ENCODE data around the gene NBR1.

The NBR1 gene

DNA sequence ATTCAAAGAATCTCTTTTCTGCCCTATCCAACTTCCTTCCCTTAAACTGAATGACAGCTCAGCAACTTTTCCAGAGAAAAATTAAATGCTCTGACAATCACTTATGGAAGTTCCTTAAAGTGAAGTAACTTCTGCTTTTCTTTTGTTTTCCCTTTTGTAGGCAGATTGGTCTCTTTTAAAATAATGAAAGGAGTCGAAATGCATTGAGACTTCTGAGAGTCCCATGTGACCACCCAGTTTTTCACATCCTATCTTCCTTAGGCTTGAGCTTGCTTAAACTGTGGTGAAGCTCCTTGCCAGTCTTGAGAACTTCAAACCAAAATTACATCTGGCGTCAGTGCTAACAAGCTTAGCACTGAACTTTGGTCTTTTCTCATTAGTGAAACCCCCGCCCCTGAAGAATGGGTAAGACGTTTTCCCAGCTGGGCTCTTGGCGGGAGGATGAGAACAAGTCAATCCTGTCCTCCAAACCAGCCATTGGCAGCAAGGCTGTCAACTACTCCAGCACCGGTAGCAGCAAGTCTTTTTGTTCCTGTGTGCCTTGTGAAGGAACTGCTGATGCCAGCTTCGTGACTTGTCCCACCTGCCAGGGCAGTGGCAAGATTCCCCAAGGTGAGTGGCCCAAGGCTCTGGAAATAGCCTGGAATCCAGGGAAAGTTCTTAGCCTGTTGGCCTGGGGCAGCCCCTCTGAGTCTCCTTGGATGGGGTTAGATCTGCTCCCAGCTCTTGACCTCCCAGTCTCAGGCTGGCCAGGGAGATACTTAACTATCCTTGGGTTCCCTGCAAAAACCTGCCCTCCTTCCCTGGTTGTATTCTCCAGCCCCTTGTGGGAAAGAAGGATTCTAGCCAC lies 41.9 kb downstream of the NBR1 start:
- H3K9me3 ChIP-seq (ENCODE audit: control insufficient read depth in 5 of 5, low read length in 5 of 5), result no peaks in the 10 kb centered on the region
- peak overlapping the region in 4 of 5 donors; percentile 81 to 93 (median 92) for H3K9ac ChIP-seq (ENCODE audit: low read length in 5 of 5)
- H3K4me3 ChIP-seq (ENCODE audit: low read depth in 1 of 5, low read length in 5 of 5), result peak overlapping the region; percentile 77 to 86 (median 81)
- H3K27ac ChIP-seq (ENCODE audit: low read depth, low read length), result peak overlapping the region; percentile 45
- peaks cover 15 to 55% (median 38%) of the 10 kb centered on the region in 5 donors for H3K36me3 ChIP-seq (ENCODE audit: control insufficient read depth in 5 of 5, insufficient read depth in 5 of 5, low read length in 5 of 5)
- no peaks in the 10 kb centered on the region for H3K27me3 ChIP-seq (ENCODE audit: control insufficient read depth in 5 of 5, insufficient read depth in 4 of 5, low read length in 5 of 5)
- H3K4me1 ChIP-seq (ENCODE audit: control insufficient read depth in 5 of 5, insufficient read depth in 5 of 5, low read length in 5 of 5), result peaks cover 5 to 31% (median 20%) of the 10 kb centered on the region in 5 donors

GRCh38 chr17:43213545-43213944 lies 42.5 kb downstream of the NBR1 start:
- Histone ChIP-seq H3K9me3 (ENCODE audit: control insufficient read depth in 5 of 5, low read length in 5 of 5) (no peaks in the 10 kb centered on the region), H3K36me3 (ENCODE audit: control insufficient read depth in 5 of 5, insufficient read depth in 5 of 5, low read length in 5 of 5) (peaks cover 9 to 48% (median 32%) of the 10 kb centered on the region in 5 donors), H3K27ac (ENCODE audit: low read depth, low read length) (no peak overlapping the region), H3K9ac (ENCODE audit: low read length in 5 of 5) (no peak overlapping the region), H3K4me1 (ENCODE audit: control insufficient read depth in 5 of 5, insufficient read depth in 5 of 5, low read length in 5 of 5) (peaks cover 5 to 31% (median 20%) of the 10 kb centered on the region in 5 donors), H3K27me3 (ENCODE audit: control insufficient read depth in 5 of 5, insufficient read depth in 4 of 5, low read length in 5 of 5) (no peaks in the 10 kb centered on the region), H3K4me3 (ENCODE audit: low read depth in 1 of 5, low read length in 5 of 5) (peak overlapping the region in 3 of 5 donors; percentile 23 to 85 (median 81))

GRCh38 chr17:43215341-43215740 lies 44.3 kb downstream of the NBR1 start:
- no peaks in the 10 kb centered on the region for H3K9me3 ChIP-seq (ENCODE audit: control insufficient read depth in 5 of 5, low read length in 5 of 5)
- H3K4me1 ChIP-seq (ENCODE audit: control insufficient read depth in 5 of 5, insufficient read depth in 5 of 5, low read length in 5 of 5), result peaks cover 5 to 35% (median 24%) of the 10 kb centered on the region in 5 donors
- H3K36me3 ChIP-seq (ENCODE audit: control insufficient read depth in 5 of 5, insufficient read depth in 5 of 5, low read length in 5 of 5), result peaks cover 0 to 42% (median 26%) of the 10 kb centered on the region in 5 donors
- H3K9ac ChIP-seq (ENCODE audit: low read length in 5 of 5), result no peak overlapping the region
- H3K27me3 ChIP-seq (ENCODE audit: control insufficient read depth in 5 of 5, insufficient read depth in 4 of 5, low read length in 5 of 5), result no peaks in the 10 kb centered on the region
- no peak overlapping the region for H3K4me3 ChIP-seq (ENCODE audit: low read depth in 1 of 5, low read length in 5 of 5)
- H3K27ac ChIP-seq (ENCODE audit: low read depth, low read length), result no peak overlapping the region

- H3K27ac ChIP-seq (ENCODE audit: low read depth, low read length), result no peak overlapping the region
- H3K4me3 ChIP-seq (ENCODE audit: low read depth in 1 of 5, low read length in 5 of 5), result no peak overlapping the region
- peaks cover 5 to 30% (median 18%) of the 10 kb centered on the region in 5 donors for H3K4me1 ChIP-seq (ENCODE audit: control insufficient read depth in 5 of 5, insufficient read depth in 5 of 5, low read length in 5 of 5)
- H3K9ac ChIP-seq (ENCODE audit: low read length in 5 of 5), result no peak overlapping the region
- no peaks in the 10 kb centered on the region for H3K9me3 ChIP-seq (ENCODE audit: control insufficient read depth in 5 of 5, low read length in 5 of 5)
- peaks cover 0 to 48% (median 26%) of the 10 kb centered on the region in 5 donors for H3K36me3 ChIP-seq (ENCODE audit: control insufficient read depth in 5 of 5, insufficient read depth in 5 of 5, low read length in 5 of 5)
- no peaks in the 10 kb centered on the region for H3K27me3 ChIP-seq (ENCODE audit: control insufficient read depth in 5 of 5, insufficient read depth in 4 of 5, low read length in 5 of 5)
Observed at GRCh38 chr17:43216369-43216761, 45.4 kb downstream of the NBR1 start.

DNA sequence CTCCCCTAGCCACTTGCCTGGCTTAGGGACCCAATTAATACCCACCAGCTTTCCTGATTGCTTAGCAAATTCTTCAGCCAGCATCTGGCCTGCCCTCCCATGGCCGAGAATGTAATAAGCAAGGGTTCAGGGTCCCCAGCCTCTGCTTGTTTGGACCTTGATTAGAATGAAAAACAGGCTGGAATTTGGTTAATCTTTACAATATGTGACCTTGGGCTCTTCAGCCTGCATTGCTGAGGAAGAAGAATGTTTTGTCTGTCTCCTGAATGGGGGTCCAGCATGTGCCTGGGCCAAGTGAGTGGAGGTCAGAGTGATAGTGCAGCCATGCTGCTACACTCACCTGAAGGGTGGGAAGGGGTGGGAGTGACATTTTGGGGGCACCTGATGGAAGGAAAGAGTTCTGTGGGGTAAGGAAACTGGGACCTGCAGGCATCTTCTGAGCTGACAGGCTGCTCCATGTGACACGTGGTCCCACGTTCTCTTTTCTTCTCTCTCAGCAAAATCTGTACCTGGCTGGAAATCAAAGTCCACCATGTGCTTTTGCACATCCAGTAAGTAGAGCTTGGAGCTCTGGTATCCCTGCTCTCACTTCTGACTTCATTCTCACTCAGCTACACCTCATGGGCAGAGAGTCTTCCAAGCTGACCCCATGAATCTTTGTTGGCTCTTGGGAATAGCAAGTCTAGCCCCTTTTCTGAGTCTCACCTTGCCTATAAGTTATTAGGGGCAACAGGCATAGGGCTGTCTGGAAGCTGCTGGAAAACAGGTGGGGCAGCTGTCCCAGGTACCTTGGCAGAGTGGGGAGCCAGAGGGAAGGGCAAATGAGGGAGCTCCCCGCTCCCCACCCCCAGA lies 46.0 kb downstream of the NBR1 start:
- Histone ChIP-seq H3K27me3 (ENCODE audit: control insufficient read depth in 5 of 5, insufficient read depth in 4 of 5, low read length in 5 of 5) (no peaks in the 10 kb centered on the region), H3K27ac (ENCODE audit: low read depth, low read length) (no peak overlapping the region), H3K4me3 (ENCODE audit: low read depth in 1 of 5, low read length in 5 of 5) (no peak overlapping the region), H3K9ac (ENCODE audit: low read length in 5 of 5) (no peak overlapping the region), H3K9me3 (ENCODE audit: control insufficient read depth in 5 of 5, low read length in 5 of 5) (no peaks in the 10 kb centered on the region), H3K36me3 (ENCODE audit: control insufficient read depth in 5 of 5, insufficient read depth in 5 of 5, low read length in 5 of 5) (peaks cover 0 to 50% (median 26%) of the 10 kb centered on the region in 5 donors), H3K4me1 (ENCODE audit: control insufficient read depth in 5 of 5, insufficient read depth in 5 of 5, low read length in 5 of 5) (peaks cover 5 to 27% (median 17%) of the 10 kb centered on the region in 5 donors)

GRCh38 chr17:43217614-43218087 lies 46.6 kb downstream of the NBR1 start:
- Histone ChIP-seq H3K36me3 (ENCODE audit: control insufficient read depth in 5 of 5, insufficient read depth in 5 of 5, low read length in 5 of 5) (peaks cover 0 to 56% (median 26%) of the 10 kb centered on the region in 5 donors), H3K9ac (ENCODE audit: low read length in 5 of 5) (no peak overlapping the region), H3K4me3 (ENCODE audit: low read depth in 1 of 5, low read length in 5 of 5) (no peak overlapping the region), H3K27ac (ENCODE audit: low read depth, low read length) (no peak overlapping the region), H3K4me1 (ENCODE audit: control insufficient read depth in 5 of 5, insufficient read depth in 5 of 5, low read length in 5 of 5) (peaks cover under 1 to 21% (median 10%) of the 10 kb centered on the region in 5 donors), H3K9me3 (ENCODE audit: control insufficient read depth in 5 of 5, low read length in 5 of 5) (no peaks in the 10 kb centered on the region), H3K27me3 (ENCODE audit: control insufficient read depth in 5 of 5, insufficient read depth in 4 of 5, low read length in 5 of 5) (no peaks in the 10 kb centered on the region)

DNA sequence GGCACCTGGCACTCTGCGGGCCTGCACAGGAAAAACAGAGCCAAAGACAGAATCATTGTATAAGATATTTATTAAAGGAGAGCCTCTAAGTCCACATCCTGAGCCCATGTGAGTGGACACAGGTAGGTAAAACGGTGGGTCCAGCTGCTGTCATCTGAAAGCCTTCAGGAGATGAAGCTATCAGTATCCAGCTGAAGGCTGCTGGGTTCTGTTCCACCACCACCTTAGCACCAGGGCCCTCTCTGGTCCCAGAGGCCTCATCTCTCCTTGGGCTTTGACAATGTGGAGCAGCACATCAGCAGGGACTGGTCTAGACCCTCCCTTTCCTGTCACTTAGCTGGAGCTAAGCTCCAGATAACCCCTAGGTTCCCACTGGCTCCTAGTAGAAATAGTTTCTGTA lies 48.0 kb downstream of the NBR1 start:
- Histone ChIP-seq H3K4me3 (ENCODE audit: low read depth in 1 of 5, low read length in 5 of 5) (no peak overlapping the region), H3K27me3 (ENCODE audit: control insufficient read depth in 5 of 5, insufficient read depth in 4 of 5, low read length in 5 of 5) (no peaks in the 10 kb centered on the region), H3K36me3 (ENCODE audit: control insufficient read depth in 5 of 5, insufficient read depth in 5 of 5, low read length in 5 of 5) (peaks cover 0 to 59% (median 28%) of the 10 kb centered on the region in 5 donors), H3K9me3 (ENCODE audit: control insufficient read depth in 5 of 5, low read length in 5 of 5) (no peaks in the 10 kb centered on the region), H3K4me1 (ENCODE audit: control insufficient read depth in 5 of 5, insufficient read depth in 5 of 5, low read length in 5 of 5) (peaks cover 0 to 9% (median 4%) of the 10 kb centered on the region in 5 donors), H3K27ac (ENCODE audit: low read depth, low read length) (no peak overlapping the region), H3K9ac (ENCODE audit: low read length in 5 of 5) (no peak overlapping the region)

GRCh38 chr17:43219746-43220380 lies 48.8 kb downstream of the NBR1 start:
- no peak overlapping the region for H3K4me3 ChIP-seq (ENCODE audit: low read depth in 1 of 5, low read length in 5 of 5)
- H3K27ac ChIP-seq (ENCODE audit: low read depth, low read length), result no peak overlapping the region

GRCh38 chr17:43220511-43221125 lies 49.6 kb downstream of the NBR1 start:
- no peak overlapping the region for H3K9ac ChIP-seq (ENCODE audit: low read length in 5 of 5)
- no peak overlapping the region for H3K4me3 ChIP-seq (ENCODE audit: low read depth in 1 of 5, low read length in 5 of 5)
- H3K27ac ChIP-seq (ENCODE audit: low read depth, low read length), result no peak overlapping the region
- peaks cover 0 to 5% (median 4%) of the 10 kb centered on the region in 5 donors for H3K4me1 ChIP-seq (ENCODE audit: control insufficient read depth in 5 of 5, insufficient read depth in 5 of 5, low read length in 5 of 5)
- H3K9me3 ChIP-seq (ENCODE audit: control insufficient read depth in 5 of 5, low read length in 5 of 5), result no peaks in the 10 kb centered on the region
- H3K27me3 ChIP-seq (ENCODE audit: control insufficient read depth in 5 of 5, insufficient read depth in 4 of 5, low read length in 5 of 5), result no peaks in the 10 kb centered on the region
- peaks cover 0 to 68% (median 31%) of the 10 kb centered on the region in 5 donors for H3K36me3 ChIP-seq (ENCODE audit: control insufficient read depth in 5 of 5, insufficient read depth in 5 of 5, low read length in 5 of 5)

More at GRCh38 chr17:43219746-43220380, 48.8 kb downstream of the NBR1 start:
- Histone ChIP-seq H3K9me3 (ENCODE audit: control insufficient read depth in 5 of 5, low read length in 5 of 5) (no peaks in the 10 kb centered on the region), H3K9ac (ENCODE audit: low read length in 5 of 5) (no peak overlapping the region), H3K36me3 (ENCODE audit: control insufficient read depth in 5 of 5, insufficient read depth in 5 of 5, low read length in 5 of 5) (peaks cover 0 to 67% (median 32%) of the 10 kb centered on the region in 5 donors), H3K27me3 (ENCODE audit: control insufficient read depth in 5 of 5, insufficient read depth in 4 of 5, low read length in 5 of 5) (no peaks in the 10 kb centered on the region), H3K4me1 (ENCODE audit: control insufficient read depth in 5 of 5, insufficient read depth in 5 of 5, low read length in 5 of 5) (peaks cover 0 to 5% (median 4%) of the 10 kb centered on the region in 5 donors)
